HG03571 (cell line): ENCODE measurements around the gene STRN.
"Not testable (repeated sequence)": the region's sequence is repeated elsewhere in the genome, so short reads cannot be mapped to it uniquely, and the experiment has no call there.

Experiments
- ATAC-seq: cut with Tn5 transposase; IDR thresholded peaks from one replicate; pipeline ENCODE4 v1.9.1; 2021; ENCODE audit not compliant: unreplicated experiment

STRN gene

GRCh38 chr2:36849265-36849664, 117.1 kb downstream of the STRN start:
- ATAC-seq: no peak

- ATAC-seq: no peak
These were observed 122.5 kb downstream of the STRN start for GRCh38 chr2:36843838-36844237.

DNA sequence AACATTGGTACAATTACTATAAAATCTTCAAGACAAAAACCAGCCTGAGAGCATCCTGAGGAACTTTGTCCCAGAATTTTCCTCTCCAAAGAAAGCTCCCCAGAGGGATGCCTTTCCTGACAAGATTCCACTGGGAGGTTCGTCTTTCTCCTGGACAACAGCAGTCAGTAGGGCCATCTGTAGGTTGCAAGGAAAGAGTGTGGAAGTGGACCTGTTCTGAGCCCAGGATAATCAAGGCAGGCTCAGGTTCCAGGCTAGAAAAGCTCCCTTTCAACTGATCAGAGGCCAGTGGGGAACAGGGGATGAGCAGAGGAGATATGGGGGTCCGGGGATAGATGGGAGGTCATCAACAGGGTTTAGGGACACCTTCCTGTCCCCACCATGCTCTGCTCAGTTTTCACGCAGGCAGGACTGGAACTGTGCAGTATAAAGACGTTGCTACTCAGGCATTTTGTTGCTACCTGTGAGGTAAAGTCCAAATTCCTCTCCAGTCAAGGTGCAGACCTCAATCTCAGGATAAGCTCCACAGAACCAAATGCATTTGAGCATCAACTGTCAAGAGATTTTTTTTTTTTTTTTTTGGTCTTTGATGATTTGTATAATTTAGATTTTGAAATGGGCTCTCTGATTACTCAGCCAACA, 126.2 kb downstream of the STRN start:
- ATAC-seq: no peak

GRCh38 chr2:36834731-36835524, 131.4 kb downstream of the STRN start:
- ATAC-seq: no peak

- ATAC-seq: no peak
These were observed 132.1 kb downstream of the STRN start for GRCh38 chr2:36834203-36834602.

GRCh38 chr2:36831185-36831584, 135.2 kb downstream of the STRN start:
- ATAC-seq: no peak

DNA sequence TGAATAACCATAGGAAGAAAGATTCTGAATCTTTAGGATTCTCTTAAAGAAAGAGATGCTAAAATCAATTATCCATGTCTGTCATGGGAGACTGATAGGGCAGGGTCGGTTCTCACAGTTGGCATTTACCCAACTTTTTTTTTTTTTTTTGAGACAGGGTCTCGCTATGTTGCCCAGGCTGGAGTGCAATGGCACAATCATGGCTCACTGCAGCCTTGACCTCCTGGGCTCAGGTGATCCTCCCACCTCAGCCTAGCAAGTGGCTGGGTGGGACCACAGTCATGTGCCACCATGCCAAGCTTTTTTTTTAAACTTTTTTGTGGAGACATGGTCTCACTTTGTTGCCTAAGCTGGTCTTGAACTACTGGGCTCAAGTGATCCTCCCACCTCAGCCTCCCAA, 141.7 kb downstream of the STRN start:
- not testable (repeated sequence) for ATAC-seq

GRCh38 chr2:36824273-36824672, 142.1 kb downstream of the STRN start:
- ATAC-seq: no peak

DNA sequence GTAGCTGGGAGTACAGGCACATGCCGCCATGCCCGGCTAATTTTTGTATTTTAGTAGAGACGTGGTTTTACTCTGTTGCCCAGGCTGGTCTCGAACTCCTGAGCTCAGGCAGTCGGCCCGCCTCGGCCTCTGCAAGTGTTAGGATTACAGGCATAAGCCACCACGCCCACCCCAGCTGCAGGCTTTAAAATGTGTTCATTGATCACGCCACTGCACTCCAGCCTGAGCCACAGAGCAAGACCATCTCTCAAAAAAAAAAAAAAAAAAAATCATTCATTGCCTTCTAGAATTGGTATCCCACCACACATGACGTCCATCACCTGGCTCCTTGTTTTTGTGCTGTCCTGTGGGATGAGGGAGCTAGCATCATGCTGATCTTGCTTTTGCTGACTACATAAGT, 142.5 kb downstream of the STRN start:
- ATAC-seq: no peak

GRCh38 chr2:36820942-36821605, 145.3 kb downstream of the STRN start:
- ATAC-seq: no peak

DNA sequence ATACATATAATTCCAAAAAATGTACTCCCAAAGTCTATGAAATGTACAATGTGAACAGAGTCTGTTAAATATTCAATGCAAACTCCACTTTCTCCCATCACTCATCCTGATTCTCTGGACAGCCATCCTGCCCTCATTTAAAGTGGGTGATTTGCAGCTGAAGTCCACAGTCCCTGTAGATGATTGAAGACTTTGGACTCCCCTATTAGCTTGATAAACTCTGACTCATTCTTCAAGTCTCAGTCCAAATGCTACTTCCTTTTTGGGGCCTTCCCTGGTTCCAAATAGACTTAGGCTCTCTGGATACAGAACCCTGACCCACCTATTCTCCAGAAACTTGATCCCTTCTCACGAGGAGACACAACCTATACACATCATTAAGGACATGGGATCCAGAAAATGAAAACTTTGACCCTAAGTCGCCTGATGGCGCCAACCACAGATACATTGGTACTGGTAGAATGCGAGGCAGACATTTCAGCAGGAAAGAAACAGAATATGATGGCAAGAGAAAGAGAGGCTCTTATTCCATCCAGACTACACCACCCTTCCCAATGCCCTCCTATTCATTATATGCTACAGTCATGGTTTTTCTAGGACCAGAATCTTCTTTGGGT, 147.1 kb downstream of the STRN start:
- no peak for ATAC-seq

DNA sequence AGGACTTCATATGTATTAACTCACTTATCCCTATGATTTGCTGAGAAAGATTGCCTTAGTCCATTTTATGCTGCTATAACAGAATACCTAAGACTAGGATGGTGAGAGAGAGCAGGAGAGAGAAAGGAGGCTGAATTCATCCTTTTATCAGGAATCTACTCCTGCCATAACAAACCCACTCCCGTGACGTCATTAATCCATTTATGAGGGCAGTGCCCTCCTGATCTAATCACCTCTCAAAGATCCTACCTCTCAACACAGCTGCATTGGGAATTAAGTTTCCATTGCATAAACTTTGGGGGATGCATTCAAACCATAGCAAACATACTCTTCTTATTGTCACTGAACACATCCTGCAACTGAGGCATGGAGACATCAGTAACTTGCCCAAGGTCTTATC, 147.8 kb downstream of the STRN start:
- no peak for ATAC-seq

GRCh38 chr2:36812196-36812595, 154.1 kb downstream of the STRN start:
- no peak for ATAC-seq

- no peak for ATAC-seq
These were observed 155.3 kb downstream of the STRN start for GRCh38 chr2:36811071-36811470.

DNA sequence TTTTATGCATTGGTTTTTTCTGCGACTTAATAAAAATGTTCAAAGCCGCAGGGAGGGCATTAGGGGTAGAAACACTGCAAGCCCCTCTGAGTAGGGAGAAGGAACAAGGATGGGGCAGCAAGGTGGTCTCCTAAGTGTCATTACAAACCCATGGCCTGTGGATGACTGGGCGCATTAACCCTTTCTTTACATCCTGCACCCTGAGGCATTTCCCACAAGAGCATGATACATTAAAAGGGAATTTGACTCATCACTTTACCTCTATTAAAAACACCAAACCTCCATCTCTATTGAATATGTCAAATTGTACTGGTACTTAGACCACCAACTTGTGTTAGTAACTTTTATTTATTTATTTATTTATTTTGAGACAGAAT, 157.3 kb downstream of the STRN start:
- ATAC-seq: no peak

GRCh38 chr2:36808386-36809068, 157.8 kb downstream of the STRN start:
- ATAC-seq: no peak

- ATAC-seq: no peak
These were observed 159.0 kb downstream of the STRN start for GRCh38 chr2:36807223-36807886.

GRCh38 chr2:36805635-36806224, 160.6 kb downstream of the STRN start:
- ATAC-seq: no peak

DNA sequence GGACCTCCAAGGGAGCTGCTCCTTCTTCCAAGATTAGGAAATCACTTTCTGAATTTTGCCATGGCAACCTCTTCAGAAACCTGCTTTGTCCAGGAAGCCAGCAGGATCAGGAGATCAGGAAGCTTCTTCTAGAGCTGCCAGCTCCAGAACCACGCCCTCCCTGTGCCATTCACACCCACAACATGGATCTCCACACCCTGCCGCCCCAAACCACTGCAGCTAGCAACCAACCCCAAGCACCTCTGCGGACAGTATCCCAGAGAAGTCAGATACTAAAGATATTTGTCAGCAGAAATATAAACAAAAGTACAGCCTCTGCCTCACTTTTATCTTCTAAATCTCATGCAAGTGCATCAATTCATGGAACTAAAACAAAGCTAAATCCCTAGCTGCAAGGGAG, 163.4 kb downstream of the STRN start:
- no peak for ATAC-seq

GRCh38 chr2:36801088-36801487, 165.2 kb downstream of the STRN start:
- no peak for ATAC-seq
